Right lobe of liver (tissue), 4 donors: ENCODE results near the gene CFH.
"Not testable (repeated sequence)": the region's sequence is repeated elsewhere in the genome, so short reads cannot be mapped to it uniquely, and the experiment has no call there.

ENCODE experiments used
- POLR2A ChIP-seq: fragments of 450-650 bp; IDR thresholded peaks from one replicate; pipeline ENCODE4 v1.6.1; 2017; ENCODE audit warnings: antibody characterized with exemption, mild to moderate bottlenecking
- TF ChIP-seq, protein P1 (sequence below), 4 donors: fragments of 200-600 bp in 3 of 4; fragments of 450-650 bp in 1 of 4; IDR thresholded peaks; one replicate each; pipeline versions ENCODE4 v1.5.1 to v1.8.0; 2016 to 2022; ENCODE audit warnings: antibody characterized with exemption in 4 of 4, mild to moderate bottlenecking in 2 of 4
- donor health status: DM: no; HTN: no; CAD: no.
- donor health status: DM: no; HTN: no; CAD: no.
- donor health status: DM: no; HTN: yes; CAD: no.

DNA sequence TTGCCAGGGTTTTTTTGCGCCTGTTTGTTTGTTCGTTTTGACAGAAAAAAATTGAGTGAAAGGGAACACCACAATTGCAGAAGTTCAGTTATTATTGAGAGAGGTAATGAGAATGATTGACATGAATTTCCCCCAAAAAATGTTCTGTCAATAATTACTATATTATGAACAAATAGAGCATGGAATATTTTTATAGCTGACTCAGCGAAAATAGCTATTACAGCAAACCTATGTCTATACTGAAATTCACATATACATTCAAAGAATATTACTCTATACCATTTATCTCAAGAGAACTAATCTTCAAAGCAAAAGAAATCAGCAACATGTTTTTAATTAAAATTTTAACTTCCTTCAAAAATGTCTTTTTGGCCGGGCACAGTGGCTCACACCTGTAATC, 118.0 kb downstream of the CFH start:
- TF ChIP-seq, protein P1, sequence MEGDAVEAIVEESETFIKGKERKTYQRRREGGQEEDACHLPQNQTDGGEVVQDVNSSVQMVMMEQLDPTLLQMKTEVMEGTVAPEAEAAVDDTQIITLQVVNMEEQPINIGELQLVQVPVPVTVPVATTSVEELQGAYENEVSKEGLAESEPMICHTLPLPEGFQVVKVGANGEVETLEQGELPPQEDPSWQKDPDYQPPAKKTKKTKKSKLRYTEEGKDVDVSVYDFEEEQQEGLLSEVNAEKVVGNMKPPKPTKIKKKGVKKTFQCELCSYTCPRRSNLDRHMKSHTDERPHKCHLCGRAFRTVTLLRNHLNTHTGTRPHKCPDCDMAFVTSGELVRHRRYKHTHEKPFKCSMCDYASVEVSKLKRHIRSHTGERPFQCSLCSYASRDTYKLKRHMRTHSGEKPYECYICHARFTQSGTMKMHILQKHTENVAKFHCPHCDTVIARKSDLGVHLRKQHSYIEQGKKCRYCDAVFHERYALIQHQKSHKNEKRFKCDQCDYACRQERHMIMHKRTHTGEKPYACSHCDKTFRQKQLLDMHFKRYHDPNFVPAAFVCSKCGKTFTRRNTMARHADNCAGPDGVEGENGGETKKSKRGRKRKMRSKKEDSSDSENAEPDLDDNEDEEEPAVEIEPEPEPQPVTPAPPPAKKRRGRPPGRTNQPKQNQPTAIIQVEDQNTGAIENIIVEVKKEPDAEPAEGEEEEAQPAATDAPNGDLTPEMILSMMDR (IDR thresholded peaks at IDR 0.05), result not testable (repeated sequence)
- not testable (repeated sequence) for TF ChIP-seq POLR2A
